ENCODE data around the gene SIK3.

The SIK3 gene

GRCh38 chr11:116906479-116906878 lies 191.7 kb downstream of the SIK3 start:
- TF ChIP-seq CTCF (IDR thresholded peaks at IDR 0.05): no peak

- TF ChIP-seq CTCF (IDR thresholded peaks at IDR 0.05): no peak
Observed at GRCh38 chr11:116903090-116903489, 195.1 kb downstream of the SIK3 start.

GRCh38 chr11:116901964-116902688 lies 196.1 kb downstream of the SIK3 start:
- no peak for TF ChIP-seq CTCF (IDR thresholded peaks at IDR 0.05)

GRCh38 chr11:116901211-116901610 lies 197.0 kb downstream of the SIK3 start:
- TF ChIP-seq CTCF (IDR thresholded peaks at IDR 0.05): no peak

GRCh38 chr11:116896211-116896610 lies 202.0 kb downstream of the SIK3 start:
- TF ChIP-seq CTCF (IDR thresholded peaks at IDR 0.05): no peak

GRCh38 chr11:116895048-116895757 lies 203.0 kb downstream of the SIK3 start:
- TF ChIP-seq CTCF (IDR thresholded peaks at IDR 0.05): no peak

GRCh38 chr11:116893906-116894305 lies 204.3 kb downstream of the SIK3 start:
- no peak for TF ChIP-seq CTCF (IDR thresholded peaks at IDR 0.05)
